ENCODE results near the gene CACNA1C. TPM values are rescaled to one million over a fixed set of nuclear protein-coding genes. Genes with fewer than 3 reads are reported as not detected.

The CACNA1C gene
- total and polyA plus RNA-seq, 2 donors from 2014 or later = 1.6 to 17.4 TPM

DNA sequence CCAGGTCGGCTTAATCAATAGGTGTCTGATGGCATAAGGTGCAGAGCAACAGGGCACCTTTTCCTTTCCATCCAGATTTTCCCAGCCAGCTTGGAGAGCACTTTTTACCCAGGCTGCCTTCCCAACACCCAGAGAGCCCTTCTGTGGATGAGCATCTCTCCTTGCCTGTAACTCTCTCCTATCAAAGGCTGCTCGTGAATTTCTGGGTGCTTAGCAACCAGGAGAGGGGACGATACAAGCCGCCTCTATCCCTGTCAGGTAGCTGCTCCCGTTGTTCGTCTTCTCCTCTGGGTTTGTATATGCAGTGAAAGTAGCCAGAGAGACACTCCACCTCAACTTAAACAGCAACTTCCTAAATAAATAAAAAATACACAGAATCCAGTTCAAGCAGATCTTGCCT, 124.2 kb downstream of the CACNA1C start:
- H3K9ac ChIP-seq (ENCODE audit: low read length in 3 of 3) = no peak overlapping the region
- no peaks in the 10 kb centered on the region for H3K36me3 ChIP-seq (ENCODE audit: control insufficient read depth in 2 of 3, insufficient read depth in 3 of 3, low read length in 3 of 3)
- FAIRE-seq = no peak
- TF ChIP-seq, protein P1, sequence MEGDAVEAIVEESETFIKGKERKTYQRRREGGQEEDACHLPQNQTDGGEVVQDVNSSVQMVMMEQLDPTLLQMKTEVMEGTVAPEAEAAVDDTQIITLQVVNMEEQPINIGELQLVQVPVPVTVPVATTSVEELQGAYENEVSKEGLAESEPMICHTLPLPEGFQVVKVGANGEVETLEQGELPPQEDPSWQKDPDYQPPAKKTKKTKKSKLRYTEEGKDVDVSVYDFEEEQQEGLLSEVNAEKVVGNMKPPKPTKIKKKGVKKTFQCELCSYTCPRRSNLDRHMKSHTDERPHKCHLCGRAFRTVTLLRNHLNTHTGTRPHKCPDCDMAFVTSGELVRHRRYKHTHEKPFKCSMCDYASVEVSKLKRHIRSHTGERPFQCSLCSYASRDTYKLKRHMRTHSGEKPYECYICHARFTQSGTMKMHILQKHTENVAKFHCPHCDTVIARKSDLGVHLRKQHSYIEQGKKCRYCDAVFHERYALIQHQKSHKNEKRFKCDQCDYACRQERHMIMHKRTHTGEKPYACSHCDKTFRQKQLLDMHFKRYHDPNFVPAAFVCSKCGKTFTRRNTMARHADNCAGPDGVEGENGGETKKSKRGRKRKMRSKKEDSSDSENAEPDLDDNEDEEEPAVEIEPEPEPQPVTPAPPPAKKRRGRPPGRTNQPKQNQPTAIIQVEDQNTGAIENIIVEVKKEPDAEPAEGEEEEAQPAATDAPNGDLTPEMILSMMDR (IDR thresholded peaks at IDR 0.05; ENCODE audit: borderline replicate concordance, extremely low read depth, insufficient read depth) = no peak
- no peaks in the 10 kb centered on the region for H3K4me1 ChIP-seq (ENCODE audit: control insufficient read depth in 2 of 3, insufficient read depth in 2 of 3, low read depth in 1 of 3, low read length in 3 of 3)
- no peak overlapping the region for H3K4me3 ChIP-seq (ENCODE audit: low read length in 3 of 3)
- no peaks in the 10 kb centered on the region for H3K9me3 ChIP-seq (ENCODE audit: control insufficient read depth in 2 of 3, insufficient read depth in 1 of 3, low read length in 3 of 3)
- intact Hi-C loops (cut with DNase I) = no loop called here
- no peak overlapping the region for H3K27ac ChIP-seq (ENCODE audit: low read depth in 2 of 2, low read length in 2 of 2)
- no peaks in the 10 kb centered on the region for H3K27me3 ChIP-seq (ENCODE audit: control insufficient read depth, insufficient read depth, low read length)
- DNase-seq = no peak

DNA sequence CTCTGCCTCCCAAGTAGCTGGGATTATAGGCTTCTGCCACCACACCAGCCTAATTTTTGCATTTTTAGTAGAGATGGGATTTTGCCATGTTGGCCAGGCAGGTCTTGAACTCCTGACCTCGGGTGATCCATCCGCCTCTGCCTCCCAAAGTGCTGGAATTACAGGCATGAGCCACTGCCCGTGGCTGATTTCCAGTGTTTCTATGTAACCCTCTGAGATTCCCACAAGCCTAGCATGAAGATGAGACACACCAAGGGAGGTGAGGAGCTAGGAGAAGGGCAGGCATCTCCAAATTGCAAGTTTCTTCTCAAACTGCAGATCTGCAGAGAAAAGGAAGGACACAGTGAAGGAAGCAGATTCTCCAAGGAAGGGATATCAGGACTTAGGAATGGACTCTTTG, 125.0 kb downstream of the CACNA1C start:
- intact Hi-C loops (cut with DNase I) = no loop called here
- no peak for FAIRE-seq

DNA sequence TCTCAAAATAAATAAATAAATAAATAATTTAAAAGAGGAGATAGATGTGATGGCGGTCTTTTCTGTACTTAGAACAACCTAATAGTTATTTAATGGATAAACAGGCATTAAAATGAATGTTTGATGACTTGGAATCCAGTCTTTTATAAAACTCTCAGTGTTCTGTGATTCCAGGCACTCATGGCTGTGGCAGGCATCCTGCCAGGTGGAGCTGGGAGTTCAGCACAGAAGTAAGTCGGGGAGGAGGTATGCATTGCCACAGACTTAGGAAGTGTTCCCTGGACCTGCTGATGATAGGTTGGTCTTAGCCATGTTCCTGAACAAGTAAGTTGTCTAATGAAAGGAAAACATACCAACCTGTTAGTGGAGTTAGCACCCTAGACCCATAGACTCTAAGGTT, 126.3 kb downstream of the CACNA1C start:
- H3K9me3 ChIP-seq (ENCODE audit: control insufficient read depth in 2 of 3, insufficient read depth in 1 of 3, low read length in 3 of 3) = no peaks in the 10 kb centered on the region
- no peak overlapping the region for H3K9ac ChIP-seq (ENCODE audit: low read length in 3 of 3)
- no peaks in the 10 kb centered on the region for H3K4me1 ChIP-seq (ENCODE audit: control insufficient read depth in 2 of 3, insufficient read depth in 2 of 3, low read depth in 1 of 3, low read length in 3 of 3)
- H3K4me3 ChIP-seq (ENCODE audit: low read length in 3 of 3) = no peak overlapping the region
- intact Hi-C loops (cut with DNase I) = no loop called here
- no peaks in the 10 kb centered on the region for H3K36me3 ChIP-seq (ENCODE audit: control insufficient read depth in 2 of 3, insufficient read depth in 3 of 3, low read length in 3 of 3)
- H3K27me3 ChIP-seq (ENCODE audit: control insufficient read depth, insufficient read depth, low read length) = no peaks in the 10 kb centered on the region
- FAIRE-seq = no peak
- H3K27ac ChIP-seq (ENCODE audit: low read depth in 2 of 2, low read length in 2 of 2) = no peak overlapping the region
- no peak for DNase-seq
- TF ChIP-seq, protein P1 (IDR thresholded peaks at IDR 0.05; ENCODE audit: borderline replicate concordance, extremely low read depth, insufficient read depth) = no peak

More for the DNA sequence above, 125.0 kb downstream of the CACNA1C start:
- Histone ChIP-seq H3K9me3 (ENCODE audit: control insufficient read depth in 2 of 3, insufficient read depth in 1 of 3, low read length in 3 of 3) (no peaks in the 10 kb centered on the region), H3K27me3 (ENCODE audit: control insufficient read depth, insufficient read depth, low read length) (no peaks in the 10 kb centered on the region), H3K9ac (ENCODE audit: low read length in 3 of 3) (no peak overlapping the region), H3K4me3 (ENCODE audit: low read length in 3 of 3) (no peak overlapping the region), H3K27ac (ENCODE audit: low read depth in 2 of 2, low read length in 2 of 2) (no peak overlapping the region), H3K36me3 (ENCODE audit: control insufficient read depth in 2 of 3, insufficient read depth in 3 of 3, low read length in 3 of 3) (no peaks in the 10 kb centered on the region), H3K4me1 (ENCODE audit: control insufficient read depth in 2 of 3, insufficient read depth in 2 of 3, low read depth in 1 of 3, low read length in 3 of 3) (no peaks in the 10 kb centered on the region)
- no peak for DNase-seq
- TF ChIP-seq, protein P1 (IDR thresholded peaks at IDR 0.05; ENCODE audit: borderline replicate concordance, extremely low read depth, insufficient read depth) = no peak
